HS-27A (cell line): ENCODE data around the gene TRIM14.
"Not testable (repeated sequence)": the region's sequence is repeated elsewhere in the genome, so short reads cannot be mapped to it uniquely, and the experiment has no call there.

Source experiments
- DNase-seq: peaks from one replicate; pipeline ENCODE4 v3.0.0-alpha.2; 2012; ENCODE audit warnings: low read depth, missing footprints

Gene TRIM14

DNA sequence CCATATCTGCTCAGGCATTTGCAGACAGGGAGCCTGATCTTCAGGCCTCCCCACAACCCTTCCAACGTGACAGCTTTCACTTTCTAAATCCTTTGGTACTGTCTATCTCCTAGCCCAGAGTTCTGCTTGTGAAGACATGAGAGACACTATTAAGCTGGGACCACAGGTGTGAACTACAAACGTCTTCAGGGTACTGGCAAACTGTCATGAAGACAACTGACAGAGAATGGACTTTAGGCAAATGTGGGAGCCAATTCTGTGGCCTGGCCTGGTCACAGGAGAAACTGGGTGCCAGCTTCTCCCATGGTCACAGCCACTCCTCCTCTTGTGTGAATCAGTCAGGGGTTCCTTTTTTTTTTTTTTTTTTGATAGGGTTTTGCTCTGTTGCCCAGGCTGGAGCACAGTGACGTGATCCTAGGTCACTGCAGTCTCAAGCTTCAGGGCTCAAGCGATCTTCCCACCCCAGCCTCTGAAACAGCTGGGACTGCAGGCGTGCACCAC, 10.4 kb downstream of the TRIM14 start:
- DNase-seq: no peak

DNA sequence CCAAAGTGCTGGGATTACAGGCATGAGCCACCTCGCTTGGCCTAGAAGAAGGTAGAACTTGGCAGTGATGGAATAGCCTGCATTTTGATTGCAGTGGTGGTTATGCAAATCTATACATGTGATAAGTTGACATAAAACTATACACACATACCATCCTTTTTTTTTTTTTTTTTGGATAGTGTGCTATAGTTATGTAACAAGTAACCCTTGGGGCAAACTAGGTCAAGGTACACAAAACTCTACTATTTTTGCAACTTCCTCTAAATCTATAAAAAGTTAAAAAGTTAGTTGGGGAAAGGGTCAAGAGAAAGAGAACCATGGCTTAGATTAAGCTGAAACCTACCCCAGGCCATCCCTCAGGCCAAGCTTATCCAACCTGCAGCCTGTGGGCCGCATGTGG, 11.1 kb downstream of the TRIM14 start:
- DNase-seq: no peak

DNA sequence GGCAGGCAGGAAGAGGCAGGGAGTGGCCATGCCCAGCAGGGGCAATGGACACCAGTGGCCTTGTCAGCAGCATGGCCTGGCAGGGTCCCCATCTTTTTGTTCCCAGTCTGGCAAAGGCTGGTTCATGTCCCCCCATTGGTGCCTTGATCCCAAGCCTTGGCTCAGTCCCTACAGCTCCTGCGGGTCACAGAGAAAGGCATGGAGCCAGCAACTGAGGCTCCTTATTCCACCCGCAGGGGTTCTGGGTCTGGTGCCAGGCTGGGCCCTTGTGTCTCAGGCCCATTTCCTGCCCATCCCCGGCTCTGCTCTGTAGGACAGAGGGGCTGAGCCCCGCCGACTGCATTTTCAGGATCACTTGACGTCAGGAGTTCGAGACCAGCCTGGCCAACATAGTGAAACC, 14.0 kb downstream of the TRIM14 start:
- no peak for DNase-seq

DNA sequence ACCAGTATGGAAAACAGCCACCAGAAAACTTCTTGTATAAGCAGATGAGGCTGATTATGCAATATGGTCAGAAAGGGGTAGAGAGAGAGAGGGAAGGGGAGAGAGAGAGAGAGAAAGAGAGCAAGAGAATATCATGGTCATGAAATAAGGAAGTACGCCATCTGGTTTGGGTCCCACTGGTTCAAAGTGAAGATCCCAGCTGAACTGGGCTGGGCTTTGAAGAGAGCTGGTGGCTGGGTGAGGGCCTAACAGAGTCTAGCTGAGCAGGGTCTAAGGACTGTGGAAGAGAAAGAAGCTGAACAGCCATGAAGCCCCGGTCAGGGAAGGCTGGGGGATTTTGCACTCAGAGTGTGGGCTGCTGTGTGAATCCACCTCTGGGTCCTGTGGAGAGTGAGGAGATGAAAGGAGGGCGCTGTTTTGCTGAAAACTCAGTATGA, 14.6 kb downstream of the TRIM14 start:
- no peak for DNase-seq

DNA sequence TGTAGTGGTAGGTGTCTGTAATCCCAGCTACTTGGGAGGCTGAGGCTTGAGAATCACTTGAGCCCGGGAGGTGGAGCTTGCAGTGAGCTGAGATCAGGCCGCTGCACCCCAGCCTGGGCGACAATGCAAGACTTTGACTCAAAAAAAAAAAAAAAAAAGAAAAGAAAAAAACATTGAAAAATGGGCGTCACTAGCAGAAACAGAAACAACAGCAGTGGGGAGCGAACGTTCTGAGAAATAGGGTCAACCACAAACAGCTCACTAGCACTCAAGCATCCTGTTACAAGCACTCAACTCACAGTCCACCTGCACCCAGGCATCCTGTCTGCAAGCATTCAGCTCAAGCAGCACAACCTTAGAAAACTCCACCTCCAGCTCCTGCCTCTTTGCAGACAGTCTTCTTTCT, 17.2 kb downstream of the TRIM14 start:
- DNase-seq: no peak

DNA sequence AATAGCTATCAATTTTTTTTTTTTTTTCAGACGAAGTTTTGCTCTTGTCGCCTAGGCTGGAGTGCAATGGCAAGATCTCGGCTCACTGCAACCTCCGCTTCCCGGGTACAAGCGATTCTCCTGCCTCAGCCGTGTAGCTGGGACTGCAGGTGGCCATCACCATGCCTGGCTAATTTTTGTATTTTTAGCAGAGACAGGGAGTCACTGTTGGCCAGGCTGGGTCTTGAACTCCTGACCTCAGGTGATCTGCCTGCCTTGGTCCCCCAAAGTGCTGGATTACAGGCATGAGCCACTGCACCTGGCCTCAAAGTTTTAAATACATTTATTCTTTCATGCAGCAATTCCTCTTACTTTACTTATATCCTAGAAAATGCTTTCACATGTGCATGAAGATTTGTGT, 17.6 kb downstream of the TRIM14 start:
- DNase-seq: no peak

DNA sequence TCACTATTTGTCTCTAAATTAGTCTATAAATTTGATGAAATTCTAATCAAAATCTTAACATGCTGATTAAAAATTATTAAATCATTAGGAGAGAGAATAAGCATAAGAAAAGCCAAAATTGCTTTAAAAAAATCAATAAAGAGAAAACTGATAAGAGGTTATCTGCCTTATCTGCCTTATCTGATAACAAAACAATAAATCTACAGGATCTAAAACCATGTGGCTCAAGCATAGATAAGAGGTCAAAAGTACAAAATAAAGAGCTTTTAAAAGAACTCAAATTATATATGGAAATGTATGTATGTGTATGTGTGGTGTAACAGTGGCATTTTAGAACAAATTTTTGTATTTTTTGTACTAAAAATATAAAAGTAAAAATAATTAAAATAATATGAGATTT, 18.6 kb downstream of the TRIM14 start:
- no peak for DNase-seq

DNA sequence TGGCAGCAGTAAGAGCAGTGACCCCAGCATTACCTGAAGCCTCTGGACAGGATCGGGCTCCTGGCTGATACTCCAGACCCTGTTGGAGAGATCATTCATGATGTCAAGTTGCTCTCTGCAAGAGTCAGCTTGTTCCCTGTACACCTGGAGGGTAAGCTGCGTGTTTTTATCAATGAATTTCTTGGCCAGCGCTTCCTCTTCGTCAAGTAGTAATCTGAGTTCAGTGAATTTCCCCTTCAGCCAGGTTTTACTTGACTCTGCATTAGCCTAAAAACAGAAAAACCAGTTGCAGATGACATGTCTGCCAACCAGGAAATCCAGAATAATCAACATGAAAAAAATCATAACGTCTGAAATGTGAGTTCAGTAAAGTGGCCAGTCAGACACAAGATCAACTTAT, 19.1 kb downstream of the TRIM14 start:
- DNase-seq: no peak

DNA sequence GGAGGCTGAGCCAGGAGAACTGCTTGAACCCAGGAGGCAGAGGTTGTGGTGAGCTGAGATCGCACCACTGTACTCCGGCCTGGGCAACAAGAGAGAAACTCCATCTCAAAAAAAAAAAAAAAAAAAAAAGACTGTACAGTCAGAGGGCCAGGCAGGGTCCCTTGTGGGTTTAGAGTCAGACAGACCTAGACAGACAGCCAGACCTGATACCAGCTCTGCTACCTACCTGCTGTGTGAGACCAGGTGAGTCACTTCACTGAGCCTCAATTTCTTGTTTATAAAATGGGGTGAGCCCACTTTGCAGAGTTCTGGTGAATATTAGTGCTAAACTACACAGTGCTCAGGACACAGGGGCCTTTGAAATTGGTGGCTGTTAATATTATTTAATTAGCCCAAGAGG, 19.7 kb downstream of the TRIM14 start:
- no peak for DNase-seq

DNA sequence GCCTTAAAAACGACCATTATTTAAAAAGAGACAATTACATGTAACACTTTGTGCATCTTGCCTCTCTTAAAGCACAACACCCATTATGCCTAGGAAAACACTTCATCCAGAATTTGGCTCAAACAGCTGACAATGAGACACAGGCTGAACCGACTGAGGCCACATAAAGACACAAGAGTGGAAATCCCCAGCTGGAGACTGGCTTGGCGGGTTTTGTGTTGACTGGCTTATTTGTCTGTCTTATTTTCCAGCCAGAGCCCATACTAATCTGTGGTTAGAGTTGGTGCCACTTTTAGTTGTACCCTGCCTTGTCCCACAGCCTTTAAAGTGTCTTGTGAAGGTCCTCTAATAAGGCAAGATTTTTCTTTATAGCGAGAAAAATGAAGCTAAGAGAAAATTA, 21.2 kb downstream of the TRIM14 start:
- DNase-seq: no peak

DNA sequence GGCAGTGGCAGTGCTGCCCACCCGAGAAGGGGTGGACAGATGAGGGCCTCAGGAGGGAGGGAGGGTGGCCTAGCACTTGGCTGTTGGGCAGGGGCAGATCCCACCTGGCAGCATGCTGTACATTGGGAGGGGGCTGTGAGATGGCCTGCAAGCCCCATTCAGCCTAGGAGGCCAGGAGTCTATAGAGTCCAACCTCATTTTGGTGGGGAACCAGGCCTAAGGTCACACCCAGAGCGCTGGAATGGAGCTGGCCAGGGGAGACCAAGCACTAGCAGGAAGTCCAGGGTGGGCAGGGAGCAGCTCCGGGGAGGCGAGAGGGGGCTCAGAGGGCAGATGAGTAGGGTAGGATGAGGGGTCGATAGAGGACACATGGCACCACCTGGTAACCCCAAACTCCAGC, 22.9 kb downstream of the TRIM14 start:
- DNase-seq: no peak

DNA sequence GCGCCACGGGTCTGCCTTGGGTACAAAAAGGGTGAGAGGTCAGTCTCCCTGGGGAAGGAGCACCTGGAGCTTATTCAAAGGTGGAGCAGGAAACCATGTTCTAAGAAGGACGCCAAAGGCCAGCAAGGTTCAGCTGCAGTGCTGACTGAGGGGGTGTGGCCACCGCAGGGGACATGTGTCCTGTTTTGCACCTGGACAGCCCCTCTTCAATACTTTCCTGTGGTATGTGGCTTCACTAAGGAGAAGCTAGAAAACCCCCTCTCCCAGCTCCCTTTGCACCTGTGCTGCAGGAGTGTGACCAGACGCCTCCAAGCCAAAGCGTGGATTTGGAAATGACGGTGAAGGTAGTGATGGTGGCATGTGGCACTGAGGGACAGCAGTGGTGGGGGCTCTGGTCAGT, 23.6 kb downstream of the TRIM14 start:
- no peak for DNase-seq

DNA sequence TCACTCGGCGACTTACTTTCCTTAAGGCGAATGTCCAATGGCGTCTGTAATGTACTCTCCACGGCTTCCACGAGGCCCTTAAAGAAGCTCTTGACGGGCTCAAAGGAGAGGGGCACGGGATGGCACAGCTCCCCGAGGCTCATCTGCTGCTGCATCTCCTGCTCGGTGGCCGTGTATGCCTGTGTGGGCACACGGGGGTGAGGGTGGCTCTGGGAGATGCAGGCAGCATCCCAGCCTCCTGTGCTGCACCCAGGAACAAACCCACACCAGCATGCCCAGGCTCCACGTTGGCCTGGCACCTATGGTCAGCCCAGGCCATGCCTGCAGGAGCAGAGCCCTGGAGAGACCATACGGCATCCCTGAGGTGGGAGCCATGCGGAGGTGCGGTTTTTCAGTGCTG, 24.2 kb downstream of the TRIM14 start:
- DNase-seq: no peak

DNA sequence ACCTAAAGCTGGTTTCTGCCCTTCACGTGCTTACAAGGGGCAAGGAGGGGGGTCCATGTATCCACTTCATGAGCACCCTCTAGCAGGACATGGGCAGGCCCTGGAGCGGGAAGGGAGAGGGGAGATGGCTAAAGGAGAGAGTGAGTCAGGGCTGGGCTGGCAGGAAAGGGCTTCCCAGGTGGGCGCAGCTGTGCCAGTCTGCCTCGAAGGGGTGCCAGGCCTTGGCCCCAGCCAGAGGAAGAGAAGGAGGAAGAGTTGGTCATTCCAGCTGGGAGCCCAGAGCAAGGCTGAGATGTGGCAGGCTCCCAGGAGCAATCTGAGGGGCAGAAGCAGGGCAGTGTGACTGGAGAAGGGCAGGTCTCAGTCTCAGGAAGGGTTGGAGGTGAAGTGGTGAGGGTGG, 24.7 kb downstream of the TRIM14 start:
- DNase-seq: no peak

DNA sequence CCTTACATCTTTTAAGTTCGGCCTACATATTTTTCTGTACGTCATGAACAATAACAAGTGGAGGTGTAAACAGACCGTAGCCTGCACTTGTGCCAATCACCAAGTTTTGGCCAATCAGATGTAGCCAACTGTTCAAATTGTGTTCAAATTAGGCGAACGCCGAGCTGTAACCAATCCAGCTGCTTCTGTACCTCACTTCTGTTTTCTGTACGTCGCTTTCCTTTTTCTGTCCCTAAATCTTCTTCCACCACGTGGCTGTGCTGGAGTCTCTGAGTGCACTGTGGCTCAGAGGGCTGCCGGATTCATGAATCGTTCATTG, 26.4 kb downstream of the TRIM14 start:
- DNase-seq: no peak

DNA sequence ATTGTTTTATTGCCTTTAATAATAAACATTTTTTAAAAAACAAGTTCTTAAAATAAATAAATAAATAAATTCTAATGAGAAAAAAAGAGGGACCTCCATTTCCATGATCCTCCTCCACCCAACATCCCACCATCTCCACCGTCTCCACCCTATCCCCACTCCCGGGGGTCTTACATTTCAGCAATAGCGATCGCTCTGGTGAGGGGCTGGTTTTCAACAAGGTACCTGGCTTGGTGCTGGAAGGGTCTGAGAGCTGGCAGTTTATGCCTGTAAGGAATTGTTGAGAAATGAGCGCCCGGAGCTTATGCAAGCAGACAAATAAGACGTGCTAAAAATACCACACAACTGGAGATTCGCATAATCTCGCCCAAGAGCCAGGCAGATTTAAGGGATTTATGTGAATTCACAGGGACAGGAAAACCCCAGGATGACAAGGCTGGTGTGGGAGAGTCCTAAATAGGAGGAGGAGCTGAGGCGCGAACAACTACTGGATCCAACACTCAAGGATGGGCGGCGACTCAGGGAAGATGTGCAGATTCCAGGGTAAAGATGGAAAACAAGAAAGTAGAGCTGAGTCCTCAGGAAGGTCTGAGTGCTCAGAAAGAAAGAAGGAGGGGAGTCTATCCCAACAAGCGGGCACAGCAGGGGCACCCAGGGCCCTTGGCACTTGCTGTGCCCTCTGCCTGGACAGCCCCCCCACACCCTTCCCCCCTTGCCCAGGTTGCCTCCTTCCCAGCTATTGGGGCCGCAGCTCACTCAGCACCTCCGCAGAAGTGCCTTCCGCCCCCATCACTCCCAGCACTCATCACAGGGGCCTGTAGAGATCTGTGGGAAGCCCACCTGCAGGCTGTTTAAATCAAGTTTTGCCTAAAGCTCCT, 27.0 kb downstream of the TRIM14 start:
- DNase-seq: no peak

DNA sequence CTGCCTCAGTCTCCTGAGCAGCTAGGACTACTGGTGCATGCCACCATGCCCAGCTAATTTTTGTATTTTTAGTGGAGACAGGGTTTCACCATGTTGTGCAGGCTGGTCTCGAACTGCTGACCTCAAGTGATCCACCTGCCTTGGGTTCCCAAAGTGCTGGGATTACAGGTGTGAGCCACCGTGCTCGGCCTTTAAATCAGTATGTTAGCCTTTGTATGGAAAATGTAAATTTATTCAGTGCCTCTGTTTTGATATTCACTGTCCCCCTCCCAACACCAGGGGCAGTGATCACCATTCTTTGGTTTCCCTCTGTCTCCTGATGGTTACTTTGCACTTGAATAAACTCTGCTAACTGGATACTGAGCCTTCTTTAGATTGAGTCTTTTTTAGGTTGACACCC, 28.3 kb downstream of the TRIM14 start:
- DNase-seq: not testable (repeated sequence)

DNA sequence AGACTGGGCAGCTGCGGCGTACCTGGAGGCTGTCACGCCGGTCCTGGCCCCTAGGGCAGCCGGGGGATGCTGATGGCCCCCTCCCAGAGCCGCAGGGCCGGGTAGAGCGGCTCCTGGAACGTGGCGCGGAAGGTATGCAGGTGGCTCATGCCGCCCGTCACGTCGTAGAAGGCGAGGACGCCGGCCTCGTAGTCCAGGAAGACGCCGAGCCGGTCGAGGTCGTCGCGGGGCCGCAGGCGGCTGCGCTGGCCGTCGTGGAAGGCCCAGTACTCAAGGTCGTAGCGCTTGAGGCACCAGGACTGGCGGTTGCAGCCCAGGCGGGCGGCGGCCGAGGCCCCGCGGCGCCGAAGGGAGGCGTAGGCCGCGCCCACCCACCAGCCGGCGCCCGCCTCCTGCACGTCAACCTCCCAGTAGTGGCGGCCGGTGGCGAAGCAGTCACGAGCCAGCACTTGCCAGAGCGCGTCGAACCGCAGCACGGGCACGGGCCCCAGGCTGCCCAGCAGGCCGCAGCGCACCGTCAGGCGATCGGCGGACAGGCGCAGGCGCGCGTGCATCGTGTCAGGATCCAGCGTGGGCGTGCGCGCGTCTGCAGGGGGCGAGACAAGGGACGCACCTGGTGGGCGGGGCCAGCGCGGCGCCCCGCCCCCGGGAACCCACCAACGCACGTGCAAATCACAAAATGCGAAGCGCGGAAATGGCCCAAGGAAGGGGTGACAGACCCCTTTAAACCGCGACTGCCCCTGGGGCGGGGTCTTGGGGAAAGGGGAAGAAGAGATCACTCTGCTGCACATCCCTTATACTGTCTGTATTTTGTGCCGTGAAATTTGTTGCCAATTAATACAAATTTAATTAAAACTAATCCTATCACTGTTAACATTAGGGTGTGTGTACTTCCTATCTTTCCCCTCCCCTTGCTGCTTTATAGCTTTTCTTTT, 31.3 kb downstream of the TRIM14 start:
- DNase-seq: no peak

DNA sequence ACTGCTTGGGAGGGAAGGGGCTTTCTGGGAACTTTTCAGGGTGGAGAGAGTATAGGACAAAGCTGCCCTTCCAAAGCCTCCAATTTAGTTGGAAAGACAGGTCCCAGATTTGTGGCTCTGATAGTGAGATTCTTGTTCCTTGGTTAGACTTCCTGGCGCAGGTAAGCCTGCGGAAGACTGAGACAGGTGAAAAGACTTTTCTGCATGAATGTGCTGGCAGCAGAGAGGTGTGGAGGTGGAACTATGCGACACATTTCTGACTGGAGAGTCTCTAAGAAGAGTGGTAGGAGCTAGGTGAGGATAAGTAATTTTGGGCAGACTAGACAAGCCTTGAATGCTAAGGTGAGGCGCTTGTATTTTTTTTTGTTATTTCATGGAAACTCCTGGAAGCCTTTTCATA, 32.6 kb downstream of the TRIM14 start:
- DNase-seq: no peak

DNA sequence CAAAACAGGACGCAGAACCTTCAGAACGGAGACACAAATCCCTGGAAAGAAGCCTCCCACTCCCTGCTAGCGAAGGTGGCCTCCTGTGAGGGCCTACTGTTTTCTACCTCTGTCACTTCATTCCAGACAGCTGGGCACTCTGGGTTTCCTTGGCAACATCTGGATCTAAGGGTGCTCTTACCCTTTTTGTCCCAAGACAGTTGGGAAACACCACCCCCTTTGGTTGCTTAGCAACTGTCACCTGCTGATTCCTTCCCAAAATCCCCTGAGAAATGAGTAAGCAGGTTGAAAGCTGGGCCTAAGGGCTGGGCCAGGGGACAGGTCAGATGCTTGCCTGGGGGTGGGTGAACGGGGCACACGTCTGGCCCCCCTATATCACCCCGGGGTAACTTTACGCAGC, 33.1 kb downstream of the TRIM14 start:
- DNase-seq: no peak

DNA sequence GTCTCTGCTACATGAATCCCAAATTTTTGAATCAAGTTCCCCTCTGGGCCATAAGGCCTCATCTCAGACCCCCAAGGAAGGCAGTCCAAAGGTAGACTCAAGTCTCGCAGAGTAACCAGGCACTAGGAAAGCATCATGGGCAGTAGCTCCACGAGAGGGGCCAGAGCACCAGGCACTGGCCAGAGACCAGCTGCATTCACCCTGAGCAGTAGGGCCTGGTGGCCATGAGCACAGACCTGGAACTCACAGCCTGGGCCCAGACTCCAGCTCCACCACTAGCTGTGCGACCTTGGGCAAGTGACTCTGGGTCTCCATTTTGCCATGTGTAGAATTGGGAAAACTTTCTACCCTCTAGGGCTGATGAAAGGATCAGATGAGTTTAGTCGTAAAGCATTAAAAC, 34.0 kb downstream of the TRIM14 start:
- DNase-seq: no peak

DNA sequence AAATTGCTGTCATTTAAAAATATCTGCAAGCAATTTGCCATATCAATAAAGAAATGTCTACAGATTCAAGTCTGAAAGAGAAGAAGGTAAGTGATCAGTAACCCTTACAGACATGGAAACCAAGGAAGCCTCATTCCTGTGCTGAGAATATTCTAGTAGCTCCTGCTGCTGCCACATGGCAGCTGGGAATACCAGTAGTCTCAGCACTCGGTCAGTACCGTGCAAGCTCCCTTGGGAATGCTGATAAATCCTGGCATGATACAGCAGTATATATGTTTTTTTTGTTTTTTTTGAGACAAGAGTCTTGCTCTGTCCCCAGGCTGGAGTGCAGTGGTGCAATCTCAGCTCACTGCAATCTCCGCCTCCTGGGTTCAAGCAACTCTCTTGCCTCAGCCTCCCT, 34.6 kb downstream of the TRIM14 start:
- no peak for DNase-seq

DNA sequence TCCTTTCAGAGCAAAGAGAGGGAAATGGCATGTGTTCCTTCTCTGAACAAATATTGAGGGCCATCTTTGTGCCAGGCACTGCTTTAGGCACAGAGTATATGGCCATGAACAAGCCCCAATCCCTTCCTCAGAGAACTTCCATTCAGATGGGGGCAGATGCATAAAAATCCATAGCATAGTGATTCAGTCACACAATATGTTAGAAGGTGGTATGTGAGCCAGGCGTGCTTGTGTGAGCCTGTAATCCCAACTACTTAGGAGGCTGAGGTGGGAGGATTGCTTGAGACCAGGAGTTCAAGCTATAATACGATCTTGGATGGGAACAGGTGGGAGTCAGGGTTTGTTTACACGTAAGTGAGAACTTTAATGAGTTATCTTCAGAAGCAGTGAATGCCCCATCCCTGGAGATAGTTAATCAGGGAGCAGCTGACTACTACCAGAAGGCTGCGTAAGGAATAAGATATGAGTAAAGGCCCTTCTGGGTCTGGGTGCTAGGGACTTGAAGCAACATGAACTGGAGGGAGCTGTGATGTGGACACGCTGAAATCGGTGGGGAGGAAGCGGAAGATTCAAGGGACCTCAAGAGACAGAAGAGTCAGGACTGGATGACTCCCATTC, 35.3 kb downstream of the TRIM14 start:
- no peak for DNase-seq
